HepG2 (cell line): ENCODE data around the gene TANC2. TPM values are rescaled to one million over a fixed set of nuclear protein-coding genes. Genes with fewer than 3 reads are reported as not detected.

Experiments used
- ATAC-seq: fragments of 200-7000 bp; cut with Tn5 transposase; 3 replicates; pipeline ENCODE4 v1.9.1; 2020; ENCODE audit warnings: mild to moderate bottlenecking, moderate library complexity
- BruUV-seq: library from RNA; stranded (reverse); fragments of 400-500 nt; replicated peaks from 2 replicates; lab custom pipeline; 2021; lab: Mats Ljungman, UMichigan
- CTCF ChIA-PET: fragments of 300-600 bp; formaldehyde crosslinking; extraction: SDS; loops from one replicate; lab custom pipeline; 2021; ENCODE audit warnings: low total read pairs, inconsistent platforms, low intra/inter-chr PET ratio; lab: Yijun Ruan, JAX
- POLR2A ChIA-PET: fragments of 350-600 bp; sonication (Branson Sonifier 250); formaldehyde crosslinking; loops from one replicate; lab custom pipeline; 2020; ENCODE audit warnings: antibody characterized with exemption, inconsistent platforms; lab: Yijun Ruan, JAX
- DNase-seq: peaks from one replicate; pipeline ENCODE4 v3.0.0-alpha.2; 2015; ENCODE audit warnings: low spot score
- FAIRE-seq: peaks from 3 replicates; lab custom pipeline; 2011; peaks lifted over from hg19 to GRCh38; lab: Jason Lieb, UNC
- H2AFZ ChIP-seq: one replicate; pipeline ENCODE4 v1.6.1; 2011; ENCODE audit warnings: low read length, inconsistent platforms
- H3K27ac ChIP-seq: fragments of 300-600 bp; 3 replicates; pipeline ENCODE4 v1.8.0; 2011; ENCODE audit warnings: mixed run types, mild to moderate bottlenecking, mixed read lengths, low read length, inconsistent platforms; ENCODE audit not compliant: insufficient read depth; ENCODE audit errors: extremely low read length
- H3K27me3 ChIP-seq, 2 experiments: fragments of 200-600 bp in 1 of 2; 2 replicates in 1 of 2; 3 replicates in 1 of 2; pipeline versions ENCODE4 v1.6.0 to v1.8.0; 2011; ENCODE audit warnings: low read length in 2 of 2, mild to moderate bottlenecking in 2 of 2, moderate library complexity in 2 of 2, inconsistent platforms in 1 of 2; ENCODE audit not compliant: insufficient read depth in 2 of 2, control insufficient read depth in 1 of 2
- H3K36me3 ChIP-seq, 2 experiments: fragments of 200-600 bp in 1 of 2; replicated peaks in 1 of 2; 2 replicates in 1 of 2; 3 replicates in 1 of 2; pipeline versions ENCODE4 v1.5.1 to v1.8.0; 2011; ENCODE audit warnings: low read length in 2 of 2, inconsistent platforms in 1 of 2; ENCODE audit not compliant: insufficient read depth in 2 of 2, control insufficient read depth in 1 of 2
- H3K4me1 ChIP-seq: 2 replicates; pipeline ENCODE4 v1.5.1; 2012; ENCODE audit warnings: low read length, inconsistent platforms; ENCODE audit not compliant: insufficient read depth
- H3K4me2 ChIP-seq: 2 replicates; pipeline ENCODE4 v1.6.0; 2011; ENCODE audit warnings: low read depth, low read length, inconsistent platforms
- H3K4me3 ChIP-seq, 3 experiments: fragments of 200-600 bp in 1 of 3; sonication (generic), shearing (Covaris generic) in 1 of 3; replicated peaks in 1 of 3; 2 replicates each; pipeline ENCODE4 v1.5.1; 2011 to 2016; ENCODE audit warnings: low read length in 3 of 3, inconsistent platforms in 2 of 3, low read depth in 2 of 3, mild to moderate bottlenecking in 2 of 3, control low read depth in 1 of 3, mixed read lengths in 1 of 3; ENCODE audit not compliant: insufficient read depth in 1 of 3
- H3K79me2 ChIP-seq: one replicate; pipeline ENCODE4 v1.6.1; 2011; ENCODE audit warnings: low read length, inconsistent platforms; ENCODE audit not compliant: insufficient read depth
- H3K9ac ChIP-seq: 2 replicates; pipeline ENCODE4 v1.6.0; 2011; ENCODE audit warnings: mild to moderate bottlenecking, low read depth, low read length, inconsistent platforms; ENCODE audit not compliant: insufficient read depth
- H3K9me3 ChIP-seq: 2 replicates; pipeline ENCODE4 v1.5.1; 2012; ENCODE audit warnings: mild to moderate bottlenecking, low read length
- H4K20me1 ChIP-seq: 2 replicates; pipeline ENCODE4 v1.6.0; 2011; ENCODE audit warnings: inconsistent platforms, mild to moderate bottlenecking, low read length, moderate library complexity; ENCODE audit not compliant: insufficient read depth
- AGO1 ChIP-seq: fragments of 200-400 bp; formaldehyde crosslinking; IDR thresholded peaks from 2 replicates; pipeline ENCODE4 v1.6.1; 2017; ENCODE audit warnings: mild to moderate bottlenecking, low read depth, low read length, moderate library complexity; ENCODE audit not compliant: poor library complexity, severe bottlenecking
- CBFB ChIP-seq: sonication (generic); formaldehyde crosslinking; IDR thresholded peaks from 2 replicates; pipeline ENCODE4 v1.4.0; 2020; ENCODE audit warnings: missing genetic modification reagents
- CREBL2 ChIP-seq: sonication (generic); formaldehyde crosslinking; IDR thresholded peaks from 2 replicates; pipeline ENCODE4 v1.8.1; 2023; ENCODE audit warnings: missing genetic modification reagents, mild to moderate bottlenecking, borderline replicate concordance
- FOSL1 ChIP-seq: sonication (generic); formaldehyde crosslinking; IDR thresholded peaks from 2 replicates; pipeline ENCODE4 v1.9.0; 2021; ENCODE audit warnings: missing genetic modification reagents, borderline replicate concordance
- MED1 ChIP-seq: sonication (generic); formaldehyde crosslinking; IDR thresholded peaks from 2 replicates; pipeline ENCODE4 v1.4.0; 2020; ENCODE audit warnings: missing genetic modification reagents
- NFATC3 ChIP-seq: sonication (generic); formaldehyde crosslinking; IDR thresholded peaks from 2 replicates; pipeline ENCODE4 v1.5.1; 2020; ENCODE audit warnings: mild to moderate bottlenecking, missing genetic modification reagents
- PAX8 ChIP-seq: sonication (generic); formaldehyde crosslinking; IDR thresholded peaks from 2 replicates; pipeline ENCODE4 v1.8.0; 2022; ENCODE audit warnings: mild to moderate bottlenecking, missing genetic modification reagents, borderline replicate concordance
- PCBP2 ChIP-seq: fragments of 200-400 bp; formaldehyde crosslinking; optimal IDR thresholded peaks from 2 replicates; pipeline ENCODE3; 2018; ENCODE audit warnings: low read length, low read depth; ENCODE audit not compliant: poor library complexity, severe bottlenecking
- ZNF10 ChIP-seq: sonication (generic); formaldehyde crosslinking; IDR thresholded peaks from 2 replicates; pipeline ENCODE4 v1.4.0; 2020; ENCODE audit warnings: mild to moderate bottlenecking, low read depth, missing genetic modification reagents, borderline replicate concordance
- ZNF232 ChIP-seq: sonication (generic); formaldehyde crosslinking; IDR thresholded peaks from 2 replicates; pipeline ENCODE4 v1.4.0; 2020; ENCODE audit warnings: missing genetic modification reagents, borderline replicate concordance
- ZNF253 ChIP-seq: sonication (generic); formaldehyde crosslinking; IDR thresholded peaks from 2 replicates; pipeline ENCODE4 v1.8.0; 2022; ENCODE audit warnings: mild to moderate bottlenecking, missing genetic modification reagents, borderline replicate concordance
- ZNF614 ChIP-seq: IDR thresholded peaks from 2 replicates; pipeline ENCODE4 v1.6.1; 2018; ENCODE audit warnings: missing biosample characterization, missing genetic modification reagents, inconsistent platforms, borderline replicate concordance
- ZNF710 ChIP-seq: sonication (generic); formaldehyde crosslinking; IDR thresholded peaks from 2 replicates; pipeline ENCODE4 v1.5.0; 2020; ENCODE audit warnings: mild to moderate bottlenecking, missing genetic modification reagents, borderline replicate concordance
- ZNF746 ChIP-seq: sonication (generic); formaldehyde crosslinking; IDR thresholded peaks from 2 replicates; pipeline ENCODE4 v1.8.0; 2022; ENCODE audit warnings: mild to moderate bottlenecking, missing genetic modification reagents
- ZNF747 ChIP-seq: sonication (generic); formaldehyde crosslinking; IDR thresholded peaks from 2 replicates; pipeline ENCODE4 v1.8.1; 2023; ENCODE audit warnings: missing genetic modification reagents, mild to moderate bottlenecking, borderline replicate concordance
- ZSCAN9 ChIP-seq: IDR thresholded peaks from 2 replicates; pipeline ENCODE4 v1.6.1; 2016; ENCODE audit warnings: borderline replicate concordance
- WGBS: methylation state at CpG from one replicate; pipeline ENCODE4 v1.1.6; 2017; ENCODE audit warnings: low lambda C conversion rate; 5-methylcytosine and 5-hydroxymethylcytosine counted together
- in situ Hi-C: cut with HindIII; loops from 2 replicates; pipeline ENCODE4 v1.10.0; 2017; ENCODE audit warnings: low pct_unique_long_range_greater_than_20kb; ENCODE audit not compliant: extremely low pct_ligation_motif_present
- intact Hi-C: fragments of 100-400 bp; cut with micrococcal nuclease; formaldehyde crosslinking; loops from one replicate; pipeline ENCODE4 v1.10.0; 2022; ENCODE audit not compliant: unreplicated experiment
- polyA plus RNA-seq, 8 experiments: library from polyadenylated mRNA; depleted of rRNA in 3 of 8; stranded (reverse) in 7 of 8; unstranded in 1 of 8; fragments of >200 nt; fragmentation: Illumina TruSeq in 4 of 8; extraction: Trizol in 4 of 8; gene quantifications; 2 replicates each; pipeline versions ENCODE4 v1.2.1 to v1.2.3, GENCODE V29; 2011 to 2016; ENCODE audit warnings: low read depth in 4 of 8, missing spikeins in 1 of 8, mixed read lengths in 1 of 8; ENCODE audit not compliant: insufficient read depth in 1 of 8
- total RNA-seq, 5 experiments: library from RNA; depleted of rRNA; stranded (reverse); fragments of >200 nt; fragmentation: Illumina TruSeq; extraction: Trizol; gene quantifications; 2 replicates each; pipeline ENCODE4 v1.2.3, GENCODE V29; 2016; ENCODE audit warnings: low read depth in 1 of 5

TANC2 gene
- total and polyA plus RNA-seq, 2 of the 13 experiments (the other 11 are each of a cell fraction or from before 2014, with no cell fraction given): 0.08 to 0.20 TPM

DNA sequence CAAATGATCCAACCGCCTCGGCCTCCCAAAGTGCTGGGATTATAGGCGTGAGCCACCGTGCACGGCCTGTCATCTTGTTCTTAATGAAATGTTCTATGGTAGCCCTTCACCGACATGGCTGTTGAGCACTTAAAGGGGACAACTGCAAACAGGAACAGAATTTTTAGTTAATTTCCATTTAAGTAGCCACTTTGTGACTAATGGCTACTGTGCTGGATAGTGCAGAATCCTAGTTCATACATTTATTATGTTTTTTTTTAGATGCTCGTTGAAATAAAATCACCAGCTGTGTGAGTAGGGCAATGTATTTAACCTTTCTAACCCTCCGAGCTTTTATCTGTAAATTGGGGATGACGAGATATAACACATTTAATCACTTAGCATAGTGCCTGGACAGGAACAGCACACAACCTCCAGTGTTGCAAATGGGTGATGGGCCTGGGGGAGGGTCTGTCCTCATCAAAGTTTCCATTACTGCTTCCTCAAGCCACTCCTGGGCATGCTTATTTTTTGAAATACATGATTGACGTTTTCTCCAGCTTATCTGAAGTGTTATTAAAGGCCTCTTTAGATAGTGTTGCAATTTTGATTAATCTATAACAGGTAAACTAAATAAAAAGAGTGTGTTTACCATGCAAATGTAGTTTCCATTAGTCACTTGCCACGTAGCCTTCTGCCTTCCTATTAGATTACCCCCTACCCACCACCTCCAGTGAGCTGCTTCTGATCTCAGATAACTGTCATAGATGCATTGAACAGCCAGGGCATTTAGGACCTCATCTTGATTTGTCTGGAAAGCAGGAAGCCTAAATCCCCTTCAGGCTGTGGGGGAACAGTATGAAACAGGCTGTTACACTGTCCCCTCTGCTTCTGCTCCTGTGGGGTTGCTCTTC, 42.5 kb upstream of the TANC2 start:
- H3K4me3 ChIP-seq: no peak overlapping the region
- no peaks in the 10 kb centered on the region for H3K36me3 ChIP-seq
- no peaks in the 10 kb centered on the region for H3K9me3 ChIP-seq
- DNase-seq (no peak), ATAC-seq (no peak), FAIRE-seq (no peak)
- H3K4me1 ChIP-seq: no peaks in the 10 kb centered on the region
- TF ChIP-seq ZNF710 (CRISPR knock-in tag): no peak
- no peak for TF ChIP-seq CREBL2 (CRISPR knock-in tag)
- TF ChIP-seq AGO1: no peak
- no peak for TF ChIP-seq PAX8 (CRISPR knock-in tag)
- TF ChIP-seq NFATC3: no peak
- TF ChIP-seq MED1: no peak
- no peak for TF ChIP-seq ZNF232 (CRISPR knock-in tag)
- TF ChIP-seq CBFB (CRISPR knock-in tag): no peak
- TF ChIP-seq ZNF746: no peak
- TF ChIP-seq ZNF253 (CRISPR knock-in tag): no peak
- TF ChIP-seq ZNF614: no peak
- no peak for TF ChIP-seq ZNF747 (CRISPR knock-in tag)
- no peak for TF ChIP-seq ZNF10
- no peak for TF ChIP-seq ZSCAN9 (CRISPR knock-in tag)
- no peak for TF ChIP-seq PCBP2
- TF ChIP-seq FOSL1 (CRISPR knock-in tag): no peak
- no peaks in the 10 kb centered on the region for H4K20me1 ChIP-seq
- no peak overlapping the region for H3K9ac ChIP-seq
- no peak overlapping the region for H2AFZ ChIP-seq
- POLR2A ChIA-PET: no interaction called here
- WGBS: 15% methylated on average over 11 of the region's 11 CpGs
- intact Hi-C loops (no loop called here), in situ Hi-C loops (no loop called here)
- no TSS peak for BruUV-seq
- peaks cover 0 to 25% of the 10 kb centered on the region in 2 experiments; a peak in 2 of 5 replicates for H3K27me3 ChIP-seq
- H3K4me2 ChIP-seq: no peak overlapping the region
- CTCF ChIA-PET: no interaction called here
- no peaks in the 10 kb centered on the region for H3K79me2 ChIP-seq
- no peak overlapping the region for H3K27ac ChIP-seq
